AG10803 (cell line): Measurements from ENCODE around the gene AGFG2.

Experiments
- DNase-seq: peaks from one replicate; pipeline ENCODE4 v3.0.0; 2010; ENCODE audit warnings: low read depth
- H3K4me3 ChIP-seq: 2 replicates; pipeline ENCODE4 v1.5.1; 2011; ENCODE audit warnings: mild to moderate bottlenecking, low read length, control low read depth
- TF ChIP-seq, protein P1 (sequence below): conservative IDR thresholded peaks from 2 replicates; pipeline ENCODE4 v1.5.1; 2011; ENCODE audit warnings: mild to moderate bottlenecking, low read length, control low read depth, inconsistent platforms

Gene AGFG2

DNA sequence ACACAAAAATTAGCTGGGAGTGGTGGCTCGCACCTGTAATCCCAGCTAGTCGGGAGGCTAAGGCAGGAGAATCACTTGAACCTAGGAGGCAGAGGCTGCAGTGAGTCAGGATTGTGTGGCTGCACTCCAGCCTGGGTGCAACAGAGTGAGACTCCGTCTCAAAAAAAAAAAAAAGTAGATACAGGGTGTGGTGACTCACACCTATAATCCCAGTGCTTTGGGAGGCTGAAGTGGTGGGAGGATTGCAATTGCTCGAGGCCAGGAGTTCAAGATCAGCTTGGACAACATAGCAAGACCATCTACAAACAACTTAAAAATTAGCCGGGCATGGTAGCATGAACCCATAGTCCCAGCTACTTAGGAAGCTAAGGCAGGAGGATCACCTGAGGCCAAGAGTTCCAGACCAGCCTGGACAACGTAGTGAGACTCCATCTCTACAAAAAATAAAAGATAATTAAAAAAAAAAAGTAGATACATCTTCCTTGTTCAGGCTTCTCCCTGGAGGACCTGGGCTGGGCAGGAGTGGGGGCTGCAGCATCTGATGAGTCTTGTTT is 75.4 kb downstream of the AGFG2 start:
- no peak overlapping the region for H3K4me3 ChIP-seq
- no peak for DNase-seq
- TF ChIP-seq, protein P1, sequence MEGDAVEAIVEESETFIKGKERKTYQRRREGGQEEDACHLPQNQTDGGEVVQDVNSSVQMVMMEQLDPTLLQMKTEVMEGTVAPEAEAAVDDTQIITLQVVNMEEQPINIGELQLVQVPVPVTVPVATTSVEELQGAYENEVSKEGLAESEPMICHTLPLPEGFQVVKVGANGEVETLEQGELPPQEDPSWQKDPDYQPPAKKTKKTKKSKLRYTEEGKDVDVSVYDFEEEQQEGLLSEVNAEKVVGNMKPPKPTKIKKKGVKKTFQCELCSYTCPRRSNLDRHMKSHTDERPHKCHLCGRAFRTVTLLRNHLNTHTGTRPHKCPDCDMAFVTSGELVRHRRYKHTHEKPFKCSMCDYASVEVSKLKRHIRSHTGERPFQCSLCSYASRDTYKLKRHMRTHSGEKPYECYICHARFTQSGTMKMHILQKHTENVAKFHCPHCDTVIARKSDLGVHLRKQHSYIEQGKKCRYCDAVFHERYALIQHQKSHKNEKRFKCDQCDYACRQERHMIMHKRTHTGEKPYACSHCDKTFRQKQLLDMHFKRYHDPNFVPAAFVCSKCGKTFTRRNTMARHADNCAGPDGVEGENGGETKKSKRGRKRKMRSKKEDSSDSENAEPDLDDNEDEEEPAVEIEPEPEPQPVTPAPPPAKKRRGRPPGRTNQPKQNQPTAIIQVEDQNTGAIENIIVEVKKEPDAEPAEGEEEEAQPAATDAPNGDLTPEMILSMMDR = no peak
